Right renal cortex interstitium (tissue), 3 donors: ENCODE data around the gene GTF2IRD1. TPM values are rescaled to one million over a fixed set of nuclear protein-coding genes. Genes with fewer than 3 reads are reported as not detected.
"Not testable (repeated sequence)": the region's sequence is repeated elsewhere in the genome, so short reads cannot be mapped to it uniquely, and the experiment has no call there.

Experiments
- DNase-seq, 3 donors: peaks; one replicate each; pipeline ENCODE4 v3.0.0-alpha.2; 2013; ENCODE audit warnings: low read depth in 3 of 3, low spot score in 2 of 3
- polyA plus RNA-seq, 3 donors: library from polyadenylated mRNA; unstranded; fragments of 120-200 nt; gene quantifications; one replicate each; pipeline ENCODE4 v1.2.1, GENCODE V29; 2013; ENCODE audit not compliant: insufficient read length in 3 of 3

The GTF2IRD1 gene
- polyA plus RNA-seq, 3 donors: 51.3 to 58.4 (median 55.1) TPM

GRCh38 chr7:74632505-74632904 lies 178.8 kb downstream of the GTF2IRD1 start:
- DNase-seq: no peak

- no peak for DNase-seq
These were observed 179.8 kb downstream of the GTF2IRD1 start for GRCh38 chr7:74633451-74633921.

- no peak for DNase-seq
These were observed 184.0 kb downstream of the GTF2IRD1 start for GRCh38 chr7:74637745-74638144.

- not testable (repeated sequence) for DNase-seq
These were observed 196.3 kb downstream of the GTF2IRD1 start for GRCh38 chr7:74650055-74650454.

- not testable (repeated sequence) for DNase-seq
These were observed 196.9 kb downstream of the GTF2IRD1 start for GRCh38 chr7:74650493-74651132.

GRCh38 chr7:74651133-74651504 lies 197.4 kb downstream of the GTF2IRD1 start:
- DNase-seq: not testable (repeated sequence)

Other genes with a start within 250 kb of the GTF2IRD1 start
- gene LAT2, start 243.9 kb upstream of the GTF2IRD1 start, polyA plus RNA-seq: 1 to 10 TPM; 2.2 to 2.5 (median 2.4) TPM
- gene RFC2, start 199.5 kb upstream of the GTF2IRD1 start, polyA plus RNA-seq: 10 to 100 TPM; 42.7 to 50.8 (median 44.4) TPM
- gene CLIP2, start 164.5 kb upstream of the GTF2IRD1 start, polyA plus RNA-seq: 10 to 100 TPM; 22.6 to 24.4 (median 23.0) TPM
- gene GTF2I, start 203.8 kb downstream of the GTF2IRD1 start, polyA plus RNA-seq: 100 to 1,000 TPM; 290 to 309 (median 303) TPM